RPMI7951 (cell line): ENCODE measurements around the gene FAM177B. TPM values are rescaled to one million over a fixed set of nuclear protein-coding genes. Genes with fewer than 3 reads are reported as not detected.
A peak's percentile ranks its signal among the peaks of the same experiment; 100 is the strongest.

Experiments
- DNase-seq: peaks from one replicate; pipeline ENCODE4 v3.0.0-alpha.2; 2012; ENCODE audit warnings: low read depth
- total RNA-seq: library from RNA; depleted of rRNA; stranded (reverse); fragments of >200 nt; shearing (Covaris generic); gene quantifications from 2 replicates; pipeline ENCODE4 v1.2.3, GENCODE V29; 2014; rRNA removed

The FAM177B gene
- total RNA-seq, result not detected in 2 replicates

DNA sequence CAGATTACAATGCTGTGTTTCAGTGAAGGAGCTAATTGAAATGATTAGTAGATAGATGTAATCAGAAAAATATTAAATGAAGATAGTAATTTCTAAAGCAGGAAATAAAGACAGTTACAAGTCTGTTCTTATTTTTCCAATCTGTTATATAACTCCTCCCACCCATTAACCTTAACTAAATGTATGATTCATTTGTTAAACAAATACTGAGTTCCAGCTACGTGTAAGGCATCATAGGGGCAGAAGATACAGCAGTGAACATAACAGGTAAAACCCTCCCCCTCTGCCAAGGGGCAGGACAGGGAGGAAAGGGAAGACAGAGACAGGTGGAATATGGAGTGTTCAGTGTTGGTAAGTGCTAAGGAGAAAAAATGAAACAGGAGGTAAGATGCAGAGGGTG, at the start of gene FAM177B:
Gene FAM177B (plus strand): TSS at position 231 of the 400 bp plus-strand sequence. CDS start 9,344 bp downstream, outside the sequence.
- no peak for DNase-seq

DNA sequence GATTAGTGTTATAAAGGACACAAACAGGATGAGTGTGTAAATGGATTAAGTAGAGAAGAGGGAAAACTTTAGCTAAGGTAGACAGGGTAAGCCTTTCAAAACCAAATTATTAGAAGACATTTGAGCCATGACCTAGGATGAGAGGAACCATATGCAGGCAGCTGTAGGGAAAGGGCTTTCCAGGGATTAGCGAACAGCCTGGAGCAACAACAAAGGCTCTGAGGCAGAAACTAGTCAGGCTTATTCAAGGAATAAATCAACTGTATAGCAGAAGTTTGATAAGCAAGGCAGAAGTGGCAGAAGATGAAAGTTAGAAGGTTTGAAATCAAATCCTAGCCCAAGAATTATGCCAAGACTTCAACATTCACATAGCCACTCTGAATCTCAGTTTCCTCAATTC, 46.0 kb upstream of the FAM177B start:
- no peak for DNase-seq

DNA sequence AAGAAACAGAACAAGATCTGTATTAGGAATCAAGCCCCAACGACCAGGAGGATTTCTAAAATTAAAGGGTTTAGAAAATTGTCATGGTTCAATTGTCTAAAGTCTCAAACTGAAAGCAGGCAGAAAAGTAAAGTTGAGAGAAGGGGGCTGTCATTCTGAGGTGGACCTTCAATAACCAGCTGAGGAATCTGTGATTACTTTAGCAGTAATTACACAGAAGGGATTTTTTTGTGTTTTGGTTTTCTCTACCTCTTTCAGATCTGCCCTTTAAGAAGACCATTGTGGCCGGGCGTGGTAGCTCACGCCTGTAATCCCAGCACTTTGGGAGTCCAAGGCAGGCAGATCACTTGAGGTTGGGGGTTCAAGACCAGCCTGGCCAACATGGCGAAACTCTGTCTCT, 42.1 kb upstream of the FAM177B start:
- DNase-seq, result no peak

DNA sequence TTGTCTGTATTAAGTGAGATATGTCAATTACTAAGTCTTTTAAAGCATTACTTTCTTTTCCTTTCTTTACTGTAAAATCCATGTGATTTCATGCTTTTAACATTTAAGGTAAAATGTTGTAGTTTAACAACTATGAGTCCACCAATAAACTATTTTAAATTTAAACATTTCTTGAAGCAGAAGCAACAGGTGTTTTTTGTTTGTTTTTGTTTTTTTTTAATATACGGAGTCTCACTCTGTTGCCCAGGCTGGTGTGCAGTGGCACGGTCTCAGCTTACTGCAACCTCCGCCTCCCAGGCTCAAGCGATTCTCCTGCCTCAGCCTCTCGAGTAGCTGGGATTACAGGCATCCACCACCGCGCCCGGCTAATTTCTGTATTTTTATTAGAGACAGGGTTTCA, 40.3 kb upstream of the FAM177B start:
- no peak for DNase-seq

DNA sequence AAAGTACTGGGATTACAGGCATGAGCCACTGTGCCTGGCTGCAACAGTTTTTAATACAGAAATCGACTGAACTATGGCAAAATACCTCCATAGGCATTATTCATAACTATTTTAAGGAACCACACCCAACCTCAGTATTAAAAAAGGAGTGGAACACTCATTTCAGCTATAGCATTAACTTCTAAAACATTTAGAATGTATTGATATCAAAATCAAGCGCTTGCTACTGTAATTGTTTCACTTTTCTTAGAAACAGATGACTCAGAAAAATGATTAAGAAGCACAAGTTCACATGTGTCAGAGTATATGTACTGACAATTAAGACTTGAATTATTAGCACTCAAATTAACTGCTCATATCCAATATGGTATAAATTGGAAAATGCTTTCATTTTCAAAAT, 39.8 kb upstream of the FAM177B start:
- no peak for DNase-seq

DNA sequence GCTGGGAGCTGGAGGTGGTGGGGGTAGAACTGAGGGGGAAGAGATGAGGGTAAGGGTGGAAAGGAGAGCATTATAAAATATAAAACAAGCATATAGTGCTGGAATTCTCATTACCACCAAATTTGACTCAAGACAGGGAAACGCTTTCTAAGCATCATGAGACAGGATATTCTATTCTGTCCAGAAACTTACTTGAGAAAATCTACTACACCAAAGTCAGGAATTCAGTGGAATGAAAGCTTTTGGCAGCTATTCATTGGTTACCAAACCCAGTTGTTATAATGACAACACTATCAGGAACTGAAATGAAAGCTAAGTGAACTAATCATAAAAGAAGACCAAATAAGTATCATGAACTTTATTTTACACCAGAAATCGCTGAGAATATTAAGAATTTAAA, 39.2 kb upstream of the FAM177B start:
- DNase-seq, result no peak

DNA sequence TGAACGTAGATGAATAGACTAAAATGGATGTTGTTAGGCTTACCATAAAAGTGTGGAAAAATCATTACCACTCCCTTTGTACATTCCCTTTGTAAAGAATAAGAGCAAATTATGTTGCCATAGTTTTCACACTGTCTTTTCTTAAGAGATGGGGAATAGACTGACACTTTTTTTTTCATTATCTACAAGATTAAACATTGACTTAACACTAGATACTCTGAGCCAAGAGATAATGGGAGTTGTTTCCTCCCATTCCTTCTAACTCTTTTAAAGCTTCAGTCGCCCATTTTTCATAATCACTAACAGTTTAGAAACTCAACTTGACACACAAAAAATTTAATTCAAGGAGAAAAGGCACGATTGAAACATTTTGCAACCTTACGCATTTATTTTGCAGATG, 34.8 kb upstream of the FAM177B start:
- no peak for DNase-seq

DNA sequence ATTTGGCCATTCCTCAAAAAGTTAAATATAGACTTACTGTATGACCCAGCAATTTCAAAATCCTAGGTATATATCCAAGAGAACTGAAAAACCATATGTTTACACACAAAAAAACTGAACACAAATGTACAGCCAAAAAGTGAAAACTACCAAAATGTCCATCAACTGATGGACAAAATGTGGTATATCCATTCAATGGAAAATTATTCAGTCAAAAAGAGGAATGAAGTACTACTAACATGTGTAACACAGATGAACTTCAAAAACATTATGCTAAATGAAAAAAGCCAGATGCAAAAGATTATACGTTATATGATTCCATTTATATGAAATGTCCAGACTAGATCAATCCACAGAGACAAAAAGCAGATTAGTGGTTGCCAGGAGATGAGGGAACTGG, 32.7 kb upstream of the FAM177B start:
- DNase-seq, result no peak

DNA sequence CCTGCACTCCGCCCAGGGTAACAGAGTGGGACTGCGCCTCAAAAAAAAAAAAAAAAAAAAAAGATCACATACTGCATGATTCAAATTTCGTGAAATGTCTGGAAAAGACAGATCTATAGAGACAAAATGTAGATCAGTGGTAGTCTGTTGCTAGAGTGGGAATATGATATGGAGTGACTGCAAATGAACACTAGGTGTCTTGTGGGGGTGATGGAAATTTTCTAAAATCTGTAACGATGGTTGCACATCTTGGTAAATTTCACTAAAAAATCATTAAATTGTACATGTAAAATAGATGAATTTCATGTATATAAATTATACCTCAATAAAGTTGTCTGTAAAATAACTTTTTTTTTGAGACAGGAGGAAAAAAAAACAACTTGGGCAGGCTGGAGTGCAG, 30.2 kb upstream of the FAM177B start:
- no peak for DNase-seq

DNA sequence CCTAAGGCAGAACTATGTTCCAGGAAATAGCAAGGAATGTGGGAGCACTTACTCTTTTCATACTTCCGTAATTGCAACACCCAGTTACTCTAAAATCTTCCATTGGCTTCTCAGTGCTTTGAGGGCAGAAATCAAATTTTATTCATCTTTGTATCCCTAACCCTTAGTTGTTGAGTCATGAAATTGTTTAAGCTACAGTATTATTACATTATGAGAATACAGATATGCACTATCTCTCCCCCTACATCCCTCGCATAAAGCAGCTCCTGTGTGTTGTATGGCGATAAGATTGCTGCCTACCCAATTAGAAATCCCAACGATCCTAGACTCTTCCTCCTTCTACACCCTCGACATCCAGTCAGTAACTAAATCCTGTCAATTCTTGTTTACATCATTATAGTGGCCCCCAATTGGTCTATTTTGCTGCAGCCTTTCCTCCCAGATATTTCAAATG, 27.3 kb upstream of the FAM177B start:
- DNase-seq, result no peak

DNA sequence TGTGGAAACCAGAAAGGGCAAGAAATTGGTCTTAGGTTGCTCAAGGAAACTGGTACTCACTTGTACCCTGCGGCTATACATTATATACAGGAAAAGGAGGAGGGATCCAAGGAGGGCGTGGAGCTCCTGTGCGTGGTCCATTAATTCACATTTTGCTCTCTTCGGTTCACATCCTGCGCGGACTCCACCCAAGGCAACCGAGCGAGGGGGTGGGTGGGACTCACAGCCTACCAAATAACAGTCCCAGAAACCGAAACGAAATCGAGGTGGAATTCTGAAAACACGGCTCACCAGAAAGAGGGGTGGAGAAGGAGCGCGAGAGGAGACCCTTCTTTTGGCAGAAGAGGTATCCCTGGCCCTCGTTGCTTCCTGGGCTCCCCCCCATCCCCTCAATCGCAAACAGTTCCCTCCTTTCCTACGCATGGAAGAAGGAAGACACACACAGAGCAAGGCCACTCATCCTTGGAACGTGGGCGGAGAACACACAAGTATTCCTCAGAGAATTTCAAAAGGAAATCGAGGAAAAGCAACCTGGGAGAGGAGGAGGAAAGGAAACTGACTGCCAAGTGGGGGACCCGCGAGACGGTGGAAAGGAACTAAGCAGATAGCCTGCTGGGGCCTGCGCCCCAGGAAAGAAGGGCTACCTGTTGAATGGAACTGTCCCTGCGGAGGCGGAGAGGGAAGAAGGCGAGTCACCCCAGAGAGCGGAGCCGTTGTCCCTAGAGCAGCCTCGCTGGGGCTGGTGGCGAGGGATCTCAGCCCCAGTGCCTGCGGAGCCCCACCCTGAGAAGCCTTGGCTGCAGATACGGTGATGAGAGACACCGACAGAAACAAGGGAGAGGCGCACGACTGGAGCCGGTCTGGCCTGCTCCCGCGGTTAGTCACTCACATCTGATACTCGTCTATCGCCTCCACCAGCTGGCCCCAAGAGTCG, 25.4 kb upstream of the FAM177B start:
- peak; percentile 88 for DNase-seq

DNA sequence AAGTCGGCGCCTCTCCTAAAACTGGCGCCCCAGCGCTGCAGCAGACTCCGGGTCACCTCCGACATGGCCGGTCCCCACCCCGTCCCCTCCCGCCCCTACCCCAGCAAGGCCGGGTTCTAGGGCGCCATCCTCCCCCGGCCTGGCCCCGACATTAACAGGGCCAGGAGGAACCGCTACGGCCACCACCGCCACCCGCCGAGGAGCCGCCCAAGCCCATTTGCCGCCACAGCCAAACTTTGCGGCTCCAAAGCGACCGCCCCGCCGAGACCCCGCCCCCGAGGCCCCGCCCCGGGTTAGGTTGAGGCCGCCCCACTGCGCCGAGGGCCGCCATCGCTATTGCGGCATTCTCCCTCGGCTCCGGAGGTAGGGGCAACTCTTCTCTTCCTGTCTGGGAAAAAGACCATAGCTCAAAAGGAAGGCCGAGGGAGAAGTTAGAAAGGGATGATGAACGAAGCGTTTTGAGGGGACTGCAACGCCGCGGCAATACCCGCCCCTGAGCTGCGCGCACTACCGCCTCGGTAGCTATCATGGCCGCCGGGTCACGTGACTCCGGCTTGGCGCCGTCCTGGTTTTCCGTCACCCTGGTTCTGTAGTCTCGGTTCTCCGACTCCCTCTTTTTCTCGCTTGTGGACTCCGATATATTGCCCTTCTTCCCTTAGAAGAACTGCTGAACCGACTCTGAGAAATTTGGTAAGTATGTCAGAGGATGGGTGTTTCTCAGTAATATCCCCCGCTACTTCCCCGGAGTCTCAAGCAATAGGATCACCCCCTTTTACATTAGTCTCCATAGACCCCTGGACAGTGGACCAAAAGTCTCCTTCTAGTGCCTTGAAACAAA, 24.5 kb upstream of the FAM177B start, which contains the start of the genes AIDA and BROX:
Gene AIDA (minus strand): TSS at position 239 of the 838 bp plus-strand sequence. CDS start 174 bp downstream, at position 65.
Gene BROX (plus strand): TSS at position 312 of the 838 bp plus-strand sequence. CDS start 3,136 bp downstream, outside the sequence.
- DNase-seq, result peak; percentile 81

DNA sequence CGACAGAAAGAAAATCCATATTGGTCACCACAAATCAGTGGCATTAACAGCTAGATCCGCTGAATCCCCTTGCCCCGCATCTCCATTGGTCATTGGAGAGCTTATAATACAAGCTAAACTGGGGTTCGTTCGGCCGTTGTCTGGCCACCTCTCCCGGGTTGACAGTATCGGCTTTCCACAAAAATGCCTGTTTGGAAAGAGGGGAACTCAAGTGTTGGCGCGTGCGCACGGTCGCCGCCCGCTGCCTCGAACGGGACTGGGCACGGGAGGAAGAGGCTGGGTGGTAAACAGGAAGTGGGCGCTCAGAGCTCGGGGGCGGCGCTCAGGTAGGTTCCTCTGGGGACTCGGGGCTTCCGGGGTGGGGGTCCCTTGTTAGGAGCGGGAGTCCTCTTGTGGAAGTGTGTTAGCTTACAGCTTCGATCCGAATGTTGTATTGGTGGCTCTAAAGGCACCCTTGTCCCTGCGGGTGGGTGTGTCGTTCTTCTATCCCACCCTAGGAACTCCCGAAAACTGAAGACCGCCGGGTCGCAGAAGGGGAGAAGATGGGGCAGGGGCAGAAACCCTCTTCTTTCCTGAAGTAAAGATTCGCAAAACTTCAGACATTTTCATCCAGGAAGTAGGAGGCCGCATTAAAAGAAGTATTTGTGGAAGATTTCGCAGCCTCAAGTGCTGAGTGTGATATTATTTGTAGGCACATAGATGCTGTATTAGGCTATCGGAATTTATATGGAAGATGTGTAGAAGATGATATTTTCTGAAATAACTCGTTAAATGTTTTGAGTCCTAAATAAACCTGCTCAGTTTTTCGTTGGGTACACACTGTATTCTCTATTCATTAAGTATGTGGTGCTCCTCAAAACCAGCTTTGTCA, 23.7 kb upstream of the FAM177B start:
- DNase-seq, result peak; percentile 90

DNA sequence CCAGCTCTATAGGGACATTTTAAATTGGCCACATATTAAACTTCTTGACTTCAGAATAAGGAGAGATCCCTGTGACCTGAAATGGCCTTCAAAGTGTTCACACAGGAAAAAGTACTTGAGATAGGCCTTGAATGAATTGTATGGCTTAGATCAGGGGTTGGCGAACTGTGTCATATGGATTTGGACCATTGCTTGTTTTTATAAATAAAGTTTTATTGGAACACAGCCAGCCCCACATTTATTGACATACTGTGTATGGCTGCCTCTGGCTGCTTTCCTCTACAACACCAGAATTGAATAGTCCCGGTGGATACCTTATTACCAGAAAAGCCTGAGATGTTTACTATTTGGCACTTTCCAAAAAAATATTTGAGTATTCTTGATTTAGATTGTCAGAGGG, 20.6 kb upstream of the FAM177B start:
- no peak for DNase-seq

DNA sequence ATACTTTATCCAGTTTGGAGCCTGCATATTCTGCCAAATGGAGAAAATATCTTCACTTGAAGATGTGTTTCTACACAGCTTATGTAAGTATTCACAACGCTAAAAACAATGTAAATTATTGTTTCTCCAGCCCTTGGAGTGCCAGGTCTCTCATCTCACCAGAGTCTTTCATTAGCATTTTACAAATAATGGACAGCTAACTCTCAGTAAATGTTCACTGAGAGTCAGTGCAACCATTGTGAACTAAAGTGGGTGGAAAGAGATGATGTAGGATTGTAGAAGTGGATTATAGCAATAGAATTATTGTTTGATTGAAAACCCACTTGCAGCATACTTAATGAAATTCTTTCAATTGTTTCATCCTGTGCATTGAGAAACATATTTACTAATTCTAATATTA, 8.3 kb upstream of the FAM177B start:
- no peak for DNase-seq

DNA sequence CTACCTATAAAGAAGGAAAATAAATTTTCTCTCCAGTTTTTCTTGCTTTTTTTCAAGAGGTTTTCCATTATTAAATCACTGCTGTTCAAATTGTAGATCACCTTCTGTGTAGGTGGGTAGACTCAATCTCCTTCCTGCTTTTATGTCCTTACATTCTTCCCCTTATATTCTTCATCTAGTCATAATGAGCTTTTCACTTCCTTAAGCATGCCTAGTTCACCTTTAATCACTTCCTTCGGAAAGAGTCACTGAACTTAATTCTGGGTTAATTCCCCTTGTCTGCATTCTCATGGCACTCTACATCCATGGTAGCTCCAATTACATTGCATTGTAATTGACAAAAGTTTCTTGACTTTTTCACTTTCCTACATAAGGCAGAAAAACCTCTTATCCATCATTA, 6.1 kb upstream of the FAM177B start:
- DNase-seq, result no peak

DNA sequence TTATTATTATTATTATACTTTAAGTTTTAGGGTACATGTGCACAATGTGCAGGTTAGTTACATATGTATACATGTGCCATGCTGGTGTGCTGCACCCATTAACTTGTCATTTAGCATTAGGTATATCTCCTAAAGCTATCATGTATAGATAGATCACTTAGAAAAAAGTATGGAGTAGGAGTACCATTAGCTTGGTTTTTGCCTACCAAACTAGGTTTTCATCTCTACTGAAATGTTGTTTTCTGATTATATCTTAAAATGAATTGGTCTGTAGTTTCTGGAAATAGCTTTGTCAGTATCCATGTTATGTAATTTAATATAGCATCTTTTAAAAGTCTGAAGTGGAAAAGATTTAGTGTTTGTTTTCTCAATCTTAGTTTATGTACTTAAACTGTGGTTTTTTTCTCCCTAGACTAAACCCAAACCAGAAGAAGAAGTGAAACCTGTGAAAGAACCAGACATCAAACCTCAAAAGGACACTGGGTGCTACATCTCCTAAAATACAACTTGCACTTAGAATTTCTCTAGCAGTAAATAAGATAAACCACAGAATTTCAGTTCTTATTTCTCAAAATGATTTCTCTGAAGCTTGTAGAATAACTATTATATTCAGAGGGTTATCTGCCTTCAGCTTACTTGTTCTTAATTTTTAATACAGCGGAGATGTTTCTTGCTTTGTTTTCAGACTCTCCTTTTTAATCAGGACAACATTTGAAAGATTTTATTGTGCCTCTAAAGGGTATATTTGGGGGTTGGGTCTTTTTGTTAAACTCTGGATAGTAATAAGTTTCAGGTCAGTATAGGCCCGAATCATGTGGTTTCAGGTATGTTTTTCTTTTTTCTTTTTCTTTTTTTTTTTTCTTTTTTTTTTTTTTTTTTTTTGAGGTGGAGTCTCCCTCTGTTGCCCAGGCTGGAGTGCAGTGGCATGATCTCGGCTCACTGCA, 4.5 kb upstream of the FAM177B start:
- no peak for DNase-seq

DNA sequence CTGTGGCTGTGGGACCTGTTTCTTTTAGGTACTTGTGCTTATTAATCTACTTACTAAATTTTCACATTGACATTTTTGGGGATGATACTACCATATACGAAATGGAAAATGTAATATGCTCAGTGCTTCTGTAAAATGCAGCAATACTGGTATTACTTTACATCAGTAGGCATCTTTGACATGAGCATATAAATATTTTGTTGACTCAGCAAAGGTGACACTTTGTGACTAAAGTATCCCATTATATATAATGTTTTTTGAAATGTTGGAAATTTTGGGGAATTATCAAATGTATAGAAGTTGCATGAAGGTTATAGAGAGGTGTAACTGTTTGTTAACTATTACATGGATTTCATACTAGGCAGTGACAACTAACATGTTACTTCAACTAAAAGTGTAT, 2.3 kb upstream of the FAM177B start:
- no peak for DNase-seq

DNA sequence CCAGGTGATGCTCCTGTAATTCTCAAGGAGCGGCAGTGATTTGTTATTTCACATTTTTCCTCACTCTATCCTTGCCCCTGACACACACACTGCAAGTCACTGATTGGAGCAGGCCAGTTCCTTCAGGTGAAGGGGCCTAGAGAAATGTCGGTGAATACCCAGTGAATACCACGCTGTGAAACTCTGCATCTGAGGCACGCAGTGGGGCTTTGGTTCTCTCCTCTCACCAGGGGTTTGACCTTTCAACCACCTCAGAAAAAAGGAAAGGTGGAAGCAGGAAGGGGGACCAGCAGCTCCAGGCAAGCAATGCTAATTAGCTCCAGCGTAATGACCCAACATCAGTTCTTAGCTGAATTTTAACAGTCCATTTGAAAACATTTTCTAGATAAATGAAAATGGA, 532 bp upstream of the FAM177B start:
- DNase-seq, result no peak

DNA sequence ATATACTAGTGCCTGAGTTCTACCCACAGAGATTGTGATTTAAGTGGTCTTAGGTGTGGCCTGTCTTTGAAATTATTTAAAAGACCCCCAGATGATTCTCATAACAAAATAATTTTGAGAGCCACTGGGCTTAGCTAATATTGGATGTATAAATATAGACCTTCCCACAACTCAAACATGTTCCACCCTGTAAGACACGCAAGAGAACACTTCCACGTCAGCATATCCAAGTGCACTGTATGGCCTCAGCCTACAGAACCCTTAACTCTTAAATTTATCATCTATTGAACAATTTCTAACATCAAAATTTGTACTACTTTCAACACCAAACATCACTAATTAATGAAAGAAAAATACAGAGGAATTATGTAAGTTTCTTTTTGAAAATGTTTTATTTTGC, 2.5 kb downstream of the FAM177B start:
- no peak for DNase-seq
